Central memory CD8-positive, alpha-beta T cell (primary cell): ENCODE data around the gene KDM4B.

Experiments
- ATAC-seq: fragments of 150-1000 bp; cut with Tn5 transposase; replicated peaks from 2 replicates; pipeline ENCODE4 v1.10.0; 2022; ENCODE audit warnings: mild to moderate bottlenecking, moderate FRiP score, moderate number of reproducible peaks; ENCODE audit not compliant: poor library complexity, severe bottlenecking; ENCODE audit errors: extremely low read depth
- DNase-seq, 2 donors: peaks; one replicate each; pipeline ENCODE4 v3.0.0; 2021; ENCODE audit warnings: low spot score in 2 of 2
- H3K27ac Mint-ChIP-seq: one replicate; pipeline ENCODE4 v1.8.0; 2022; ENCODE audit warnings: low read depth, mild to moderate bottlenecking, moderate library complexity, mixed read lengths
- H3K27me3 Mint-ChIP-seq: one replicate; pipeline ENCODE4 v1.8.0; 2022; ENCODE audit warnings: mixed read lengths
- H3K36me3 Mint-ChIP-seq: one replicate; pipeline ENCODE4 v1.8.0; 2022; ENCODE audit warnings: mild to moderate bottlenecking, moderate library complexity, mixed read lengths; ENCODE audit not compliant: insufficient read depth
- H3K4me1 Mint-ChIP-seq: one replicate; pipeline ENCODE4 v1.8.0; 2022; ENCODE audit warnings: mixed read lengths
- H3K4me3 Mint-ChIP-seq: one replicate; pipeline ENCODE4 v1.8.0; 2022; ENCODE audit warnings: mild to moderate bottlenecking, moderate library complexity, mixed read lengths
- H3K9me3 Mint-ChIP-seq: one replicate; pipeline ENCODE4 v1.8.0; 2022; ENCODE audit warnings: mixed read lengths

Gene KDM4B

DNA sequence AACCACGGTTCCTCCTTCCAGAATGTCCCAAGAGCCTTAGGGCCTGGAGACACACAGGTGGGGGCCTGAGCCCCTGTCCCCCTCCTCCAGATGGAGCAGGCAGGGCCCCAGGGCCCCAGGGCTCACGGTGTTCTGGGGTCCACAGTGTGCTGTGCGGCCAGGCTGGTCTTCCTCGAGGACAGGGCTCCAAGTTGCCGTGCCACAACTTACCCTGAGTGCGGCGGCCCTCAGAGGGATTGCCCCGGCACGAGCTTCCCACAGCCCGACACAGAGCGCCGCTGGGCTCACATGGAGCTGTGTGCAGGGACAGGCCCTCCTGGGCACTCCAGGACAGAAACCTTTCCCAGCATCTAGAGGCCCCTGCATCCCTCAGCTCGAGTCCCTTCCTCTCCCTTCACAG, 160.8 kb downstream of the KDM4B start:
- H3K27ac Mint-ChIP-seq: peak overlapping the region; percentile 78
- H3K27me3 Mint-ChIP-seq: no peaks in the 10 kb centered on the region
- H3K4me1 Mint-ChIP-seq: peaks cover 16% of the 10 kb centered on the region
- DNase-seq (no peak), ATAC-seq (no peak)
- peaks cover 12% of the 10 kb centered on the region for H3K36me3 Mint-ChIP-seq
- no peak overlapping the region for H3K4me3 Mint-ChIP-seq
- no peaks in the 10 kb centered on the region for H3K9me3 Mint-ChIP-seq

DNA sequence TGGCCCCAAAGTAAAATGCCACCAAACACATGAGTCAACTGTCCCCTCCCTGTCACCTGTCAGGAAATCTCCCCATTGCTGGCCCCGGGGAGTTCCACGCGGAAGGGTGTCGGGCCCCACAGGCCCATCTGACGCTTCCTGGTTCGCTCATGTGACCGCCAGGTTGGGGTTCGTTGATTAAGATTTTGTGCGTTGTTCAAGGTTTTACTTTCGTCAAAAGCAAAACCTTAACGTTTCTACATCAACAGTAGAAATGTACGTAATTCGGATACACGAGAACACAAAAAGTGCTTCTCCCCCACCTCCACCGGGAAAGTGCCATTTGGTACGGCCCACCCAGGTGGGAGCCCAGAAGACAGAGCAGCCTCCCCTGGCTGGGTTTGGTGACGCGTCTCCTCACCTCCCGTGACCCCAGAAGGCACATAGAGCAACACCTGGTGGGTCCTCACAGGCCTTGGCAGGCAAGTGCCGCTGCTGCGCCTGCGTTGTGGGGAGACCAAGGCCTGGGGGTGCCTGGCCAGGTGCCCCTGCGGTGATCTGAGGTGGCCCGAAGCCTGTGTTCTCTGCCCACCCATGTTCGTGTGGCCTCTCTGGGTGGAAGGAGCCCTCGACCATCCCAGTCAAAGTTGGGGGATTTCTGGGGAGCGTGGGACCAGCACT, 161.6 kb downstream of the KDM4B start:
- no peaks in the 10 kb centered on the region for H3K9me3 Mint-ChIP-seq
- peak overlapping the region; percentile 78 for H3K27ac Mint-ChIP-seq
- peaks cover 16% of the 10 kb centered on the region for H3K4me1 Mint-ChIP-seq
- peaks cover 12% of the 10 kb centered on the region for H3K36me3 Mint-ChIP-seq
- H3K4me3 Mint-ChIP-seq: peak overlapping the region; percentile 59
- H3K27me3 Mint-ChIP-seq: no peaks in the 10 kb centered on the region
- DNase-seq (peak; percentile 35 to 36), ATAC-seq (peak; percentile 59)

DNA sequence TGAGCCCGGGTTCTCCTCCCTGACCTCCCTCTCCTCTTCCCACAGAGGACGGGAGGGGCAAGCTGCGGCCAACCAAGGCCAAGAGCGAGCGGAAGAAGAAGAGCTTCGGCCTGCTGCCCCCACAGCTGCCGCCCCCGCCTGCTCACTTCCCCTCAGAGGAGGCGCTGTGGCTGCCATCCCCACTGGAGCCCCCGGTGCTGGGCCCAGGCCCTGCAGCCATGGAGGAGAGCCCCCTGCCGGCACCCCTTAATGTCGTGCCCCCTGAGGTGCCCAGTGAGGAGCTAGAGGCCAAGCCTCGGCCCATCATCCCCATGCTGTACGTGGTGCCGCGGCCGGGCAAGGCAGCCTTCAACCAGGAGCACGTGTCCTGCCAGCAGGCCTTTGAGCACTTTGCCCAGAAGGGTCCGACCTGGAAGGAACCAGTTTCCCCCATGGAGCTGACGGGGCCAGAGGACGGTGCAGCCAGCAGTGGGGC, 162.2 kb downstream of the KDM4B start:
- ATAC-seq: no peak

DNA sequence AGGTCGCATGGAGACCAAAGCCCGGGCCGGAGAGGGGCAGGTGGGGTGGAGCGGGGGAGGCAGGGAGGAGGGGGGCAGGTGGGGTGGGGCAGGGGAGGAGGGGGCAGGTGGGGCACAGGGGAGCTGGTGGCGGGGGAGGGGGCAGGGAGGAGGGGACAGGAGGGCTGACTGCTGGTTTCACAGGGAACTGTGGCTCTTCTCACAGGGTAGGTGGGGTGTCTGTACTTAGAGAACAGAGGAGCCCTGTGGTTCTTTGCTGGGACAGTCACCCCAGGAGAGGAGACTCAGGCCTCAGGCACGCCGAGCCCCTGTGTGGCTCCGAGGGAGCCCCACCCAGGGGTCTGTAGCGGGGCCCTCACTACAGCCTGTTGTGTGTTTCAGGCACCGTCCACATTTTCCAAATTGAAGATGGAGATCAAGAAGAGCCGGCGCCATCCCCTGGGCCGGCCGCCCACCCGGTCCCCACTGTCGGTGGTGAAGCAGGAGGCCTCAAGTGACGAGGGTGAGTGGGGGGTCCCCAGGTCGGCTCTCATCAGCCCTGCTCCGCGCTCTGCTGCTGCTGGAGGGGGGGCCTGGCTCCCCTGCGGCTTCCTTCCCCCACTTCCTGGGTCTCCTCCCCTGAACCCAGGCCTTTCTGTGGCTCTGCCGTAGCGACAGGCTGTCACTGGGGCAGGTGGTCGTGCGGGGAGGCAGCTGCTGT, 162.7 kb downstream of the KDM4B start:
- peaks cover 10% of the 10 kb centered on the region for H3K36me3 Mint-ChIP-seq
- DNase-seq: no peak
- H3K9me3 Mint-ChIP-seq: no peaks in the 10 kb centered on the region
- peaks cover 16% of the 10 kb centered on the region for H3K4me1 Mint-ChIP-seq
- no peak overlapping the region for H3K4me3 Mint-ChIP-seq
- H3K27me3 Mint-ChIP-seq: no peaks in the 10 kb centered on the region
- no peak for ATAC-seq
- peak overlapping the region; percentile 78 for H3K27ac Mint-ChIP-seq

More for the DNA sequence above, 162.2 kb downstream of the KDM4B start:
- peak overlapping the region; percentile 78 for H3K27ac Mint-ChIP-seq
- DNase-seq: no peak
- no peaks in the 10 kb centered on the region for H3K9me3 Mint-ChIP-seq
- peaks cover 16% of the 10 kb centered on the region for H3K4me1 Mint-ChIP-seq
- H3K4me3 Mint-ChIP-seq: peak overlapping the region; percentile 59
- H3K27me3 Mint-ChIP-seq: no peaks in the 10 kb centered on the region
- peaks cover 12% of the 10 kb centered on the region for H3K36me3 Mint-ChIP-seq

DNA sequence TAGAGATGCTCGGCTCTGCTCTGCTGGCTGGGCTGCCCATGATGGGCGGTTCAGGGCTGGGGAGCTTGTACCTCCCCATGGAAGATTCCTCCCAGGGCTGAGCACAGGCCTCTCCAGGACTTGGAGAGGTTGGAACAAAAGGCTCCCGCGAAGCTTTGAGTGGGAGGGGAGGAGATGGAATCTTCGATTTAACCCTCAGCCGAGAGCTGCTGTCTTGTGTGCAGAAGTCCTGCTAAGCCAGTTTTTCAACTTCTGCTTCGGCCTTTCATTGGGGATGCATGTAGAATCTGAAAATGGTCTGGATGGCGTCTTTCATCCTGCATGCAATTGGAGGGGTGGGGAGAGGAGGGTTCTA, 163.3 kb downstream of the KDM4B start:
- no peaks in the 10 kb centered on the region for H3K9me3 Mint-ChIP-seq
- H3K27ac Mint-ChIP-seq: no peak overlapping the region
- ATAC-seq: no peak
- H3K4me1 Mint-ChIP-seq: peaks cover 20% of the 10 kb centered on the region
- no peak for DNase-seq
- no peak overlapping the region for H3K4me3 Mint-ChIP-seq
- no peaks in the 10 kb centered on the region for H3K27me3 Mint-ChIP-seq
- peaks cover 12% of the 10 kb centered on the region for H3K36me3 Mint-ChIP-seq

DNA sequence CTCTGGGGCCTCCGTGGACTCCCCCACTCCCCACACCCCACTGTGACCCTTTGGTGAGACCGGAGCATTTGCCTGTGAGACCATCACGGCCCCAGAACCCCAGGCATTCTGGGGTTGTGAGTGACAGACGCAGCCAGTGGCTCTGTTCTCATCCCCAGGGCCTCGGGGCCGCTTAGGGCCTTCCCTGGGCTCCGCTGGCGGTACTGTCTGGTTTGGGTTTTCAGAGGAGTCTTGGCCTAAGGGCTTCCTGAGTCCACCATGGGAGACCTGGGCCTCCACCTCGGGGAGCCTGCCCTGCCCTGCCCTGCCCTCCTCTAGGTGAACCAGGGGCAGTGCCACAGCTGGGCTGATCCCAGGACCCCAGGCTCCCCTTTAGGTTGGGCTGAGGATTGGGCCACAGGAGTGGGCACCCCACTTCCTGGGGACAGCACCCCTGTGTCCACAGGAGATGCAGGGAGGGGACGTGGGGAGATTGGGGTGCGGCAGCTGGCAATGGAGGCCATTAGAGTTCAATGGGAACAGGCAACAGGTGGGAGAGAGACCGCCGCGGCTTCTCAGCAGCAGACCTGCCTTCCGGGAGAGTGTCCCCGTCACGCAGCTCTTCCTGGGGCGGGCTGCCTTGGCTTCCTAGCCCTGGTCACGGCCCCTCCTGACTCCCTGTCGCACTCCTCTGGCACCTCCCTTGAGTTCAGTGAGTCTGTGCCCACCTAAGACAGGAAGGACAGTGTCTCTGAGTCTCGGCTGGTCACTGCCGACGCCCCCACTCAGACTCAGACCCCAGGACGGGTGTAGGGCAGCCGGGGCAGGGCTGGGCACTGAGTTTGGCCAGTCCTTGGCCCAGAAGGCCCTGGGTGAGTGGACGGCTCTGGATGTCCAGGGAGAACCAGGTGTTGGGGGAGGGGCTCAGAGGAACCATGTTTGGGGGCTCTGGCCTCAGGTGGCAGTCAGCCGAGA, 164.1 kb downstream of the KDM4B start:
- no peak overlapping the region for H3K27ac Mint-ChIP-seq

DNA sequence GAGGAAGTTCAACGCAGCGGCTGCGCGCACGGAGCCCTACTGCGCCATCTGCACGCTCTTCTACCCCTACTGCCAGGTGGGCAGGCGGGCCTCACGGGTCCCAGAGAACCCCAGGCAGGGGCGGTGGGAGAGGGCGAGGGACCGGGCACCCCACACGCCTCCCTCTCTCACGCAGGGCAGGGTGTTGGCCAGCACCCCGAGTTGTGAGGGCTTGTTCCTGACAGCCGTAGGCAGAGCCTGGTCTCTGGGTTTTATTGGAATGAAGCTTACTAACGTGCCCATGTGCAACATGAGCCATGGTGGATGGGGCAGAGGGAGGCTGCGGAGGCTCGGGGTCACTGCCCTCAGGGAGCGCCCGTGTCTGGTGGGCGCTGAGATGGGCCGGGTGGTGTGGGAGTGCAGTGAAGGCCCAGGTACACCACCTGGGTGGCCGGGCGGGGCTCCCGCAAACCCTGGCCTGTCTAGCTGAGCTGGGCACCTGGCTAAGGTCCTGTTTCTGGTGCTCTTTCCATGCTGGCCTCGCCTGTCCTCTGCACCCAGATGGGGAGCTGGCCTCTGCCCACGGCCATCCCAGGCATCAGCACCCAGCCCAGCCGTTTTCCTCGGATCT, 165.2 kb downstream of the KDM4B start:
- no peaks in the 10 kb centered on the region for H3K9me3 Mint-ChIP-seq
- H3K4me1 Mint-ChIP-seq: peaks cover 35% of the 10 kb centered on the region
- no peak for ATAC-seq
- DNase-seq: no peak
- H3K27me3 Mint-ChIP-seq: no peaks in the 10 kb centered on the region
- no peak overlapping the region for H3K4me3 Mint-ChIP-seq
- no peak overlapping the region for H3K27ac Mint-ChIP-seq
- H3K36me3 Mint-ChIP-seq: peaks cover 20% of the 10 kb centered on the region

More for the DNA sequence above, 164.1 kb downstream of the KDM4B start:
- Mint-ChIP-seq H3K36me3 (peaks cover 14% of the 10 kb centered on the region), H3K9me3 (no peaks in the 10 kb centered on the region), H3K27me3 (no peaks in the 10 kb centered on the region), H3K4me1 (peaks cover 25% of the 10 kb centered on the region), H3K4me3 (no peak overlapping the region)
- ATAC-seq (no peak), DNase-seq (no peak)

DNA sequence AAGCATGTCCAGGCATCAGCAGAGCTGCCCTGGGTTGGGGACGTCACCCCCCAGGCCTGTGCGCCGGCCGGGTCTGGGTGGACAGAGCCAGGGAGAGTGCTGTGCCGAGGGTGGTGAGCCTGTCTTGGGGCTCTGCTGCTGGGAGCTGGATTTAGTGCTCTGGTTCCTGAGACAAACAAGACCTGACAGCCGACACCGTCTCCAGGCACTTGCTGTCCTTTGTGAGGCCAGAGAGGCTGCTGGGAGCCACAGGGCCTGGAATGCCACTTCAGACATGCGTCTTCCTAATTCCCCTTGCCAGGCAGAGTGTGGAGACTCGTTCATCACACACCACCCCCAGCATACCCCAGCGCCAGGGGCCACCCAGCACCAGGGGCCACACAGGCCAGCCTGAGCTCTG, 165.8 kb downstream of the KDM4B start:
- Mint-ChIP-seq H3K27me3 (no peaks in the 10 kb centered on the region), H3K4me1 (peaks cover 41% of the 10 kb centered on the region), H3K4me3 (no peak overlapping the region), H3K36me3 (peaks cover 22% of the 10 kb centered on the region), H3K27ac (no peak overlapping the region), H3K9me3 (no peaks in the 10 kb centered on the region)
- DNase-seq (no peak), ATAC-seq (no peak)

DNA sequence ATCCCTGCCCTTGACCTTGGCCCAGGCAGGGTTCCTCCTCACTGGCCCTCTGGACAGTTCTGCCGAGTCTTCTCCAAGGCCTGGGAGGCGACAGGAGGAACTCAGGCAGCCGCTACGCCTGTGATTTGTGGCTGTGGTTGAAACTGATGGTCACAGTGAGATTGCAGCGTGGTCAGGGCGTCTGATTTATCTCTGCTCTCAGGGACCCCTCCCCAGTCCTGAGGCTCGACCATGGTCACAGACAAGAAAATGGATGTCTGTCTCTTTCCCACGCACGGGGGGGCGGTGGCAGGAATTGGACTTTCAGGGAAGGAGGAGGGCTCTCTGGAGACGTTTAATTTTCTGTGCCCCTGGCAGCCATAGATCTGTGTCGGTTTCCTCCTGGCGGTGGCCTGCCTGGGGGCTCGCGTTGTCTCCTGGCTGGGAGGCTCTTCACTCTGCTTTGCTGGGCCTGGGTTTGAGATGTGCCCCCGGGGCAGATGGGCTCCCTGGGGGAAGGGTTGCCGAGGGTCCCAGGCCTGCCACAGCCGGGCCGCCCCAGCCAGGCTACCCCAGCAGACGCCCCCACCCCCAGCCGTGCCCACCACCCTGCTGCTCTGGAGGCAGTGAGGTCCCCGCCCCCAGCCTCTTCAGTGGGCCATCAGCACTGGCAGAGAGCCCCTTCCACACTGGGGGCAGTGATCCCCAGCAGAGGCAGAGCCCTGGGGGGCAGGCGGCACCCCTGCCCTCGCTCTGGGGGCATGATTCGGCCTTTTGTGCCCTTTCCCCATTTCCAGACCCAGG, 167.4 kb downstream of the KDM4B start:
- Mint-ChIP-seq H3K36me3 (peaks cover 20% of the 10 kb centered on the region), H3K9me3 (no peaks in the 10 kb centered on the region), H3K27ac (no peak overlapping the region), H3K4me3 (no peak overlapping the region), H3K4me1 (peaks cover 27% of the 10 kb centered on the region), H3K27me3 (no peaks in the 10 kb centered on the region)
- ATAC-seq (no peak), DNase-seq (no peak)

DNA sequence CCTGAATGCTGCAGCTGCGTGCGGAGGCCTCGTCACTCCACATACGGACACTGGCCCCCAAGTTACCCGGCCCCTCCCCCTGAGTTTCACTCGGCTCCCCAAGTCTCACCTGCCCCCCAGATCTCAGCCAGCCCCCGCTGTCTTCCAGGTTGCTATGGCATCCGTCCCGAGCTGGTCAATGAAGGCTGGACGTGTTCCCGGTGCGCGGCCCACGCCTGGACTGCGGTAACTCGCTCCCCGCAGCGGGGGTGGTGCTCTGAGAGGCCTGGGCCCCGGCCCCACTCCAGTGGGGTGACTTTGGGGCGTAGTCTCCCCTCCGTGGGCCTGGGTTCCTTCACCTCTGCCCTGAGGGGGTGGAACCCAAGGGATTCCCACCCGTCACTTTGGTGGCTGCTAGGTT, 168.2 kb downstream of the KDM4B start:
- Mint-ChIP-seq H3K27me3 (no peaks in the 10 kb centered on the region), H3K4me3 (no peak overlapping the region), H3K9me3 (no peaks in the 10 kb centered on the region), H3K36me3 (peaks cover 19% of the 10 kb centered on the region), H3K27ac (no peak overlapping the region), H3K4me1 (peaks cover 26% of the 10 kb centered on the region)
- DNase-seq: no peak
- no peak for ATAC-seq

DNA sequence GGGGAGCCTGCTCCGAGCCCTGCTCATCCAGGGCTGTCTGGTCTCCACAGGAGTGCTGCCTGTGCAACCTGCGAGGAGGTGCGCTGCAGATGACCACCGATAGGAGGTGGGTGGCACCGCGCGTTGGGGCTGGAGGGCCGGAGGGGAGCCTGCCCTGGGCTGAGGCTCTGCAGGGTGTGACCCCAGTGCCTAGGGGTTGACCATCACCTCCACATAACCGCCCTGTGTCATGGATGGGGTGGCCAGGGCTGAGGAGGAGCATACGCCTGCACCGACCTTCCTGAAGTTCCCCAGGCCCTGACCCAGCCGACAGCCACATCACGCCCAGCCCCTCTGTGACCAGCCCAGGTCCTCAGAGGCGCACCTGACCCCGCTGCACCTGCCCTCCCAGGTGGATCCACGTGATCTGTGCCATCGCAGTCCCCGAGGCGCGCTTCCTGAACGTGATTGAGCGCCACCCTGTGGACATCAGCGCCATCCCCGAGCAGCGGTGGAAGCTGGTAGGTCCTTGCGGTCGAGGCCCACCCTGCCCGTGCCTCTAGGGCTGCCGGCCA, 168.7 kb downstream of the KDM4B start:
- H3K9me3 Mint-ChIP-seq: no peaks in the 10 kb centered on the region
- H3K27ac Mint-ChIP-seq: no peak overlapping the region
- no peak overlapping the region for H3K4me3 Mint-ChIP-seq
- H3K27me3 Mint-ChIP-seq: no peaks in the 10 kb centered on the region
- ATAC-seq (no peak), DNase-seq (no peak)
- peaks cover 26% of the 10 kb centered on the region for H3K4me1 Mint-ChIP-seq
- H3K36me3 Mint-ChIP-seq: peaks cover 19% of the 10 kb centered on the region
